ENCODE measurements around the gene PPIA.
"Not testable (repeated sequence)": the region's sequence is repeated elsewhere in the genome, so short reads cannot be mapped to it uniquely, and the experiment has no call there.

PPIA gene

GRCh38 chr7:44772867-44773266, 23.6 kb upstream of the PPIA start:
- TF ChIP-seq PATZ1 (CRISPR knock-in tag; IDR thresholded peaks at IDR 0.05; ENCODE audit: borderline replicate concordance) (no peak), TCF4 (CRISPR knock-in tag; IDR thresholded peaks at IDR 0.05; ENCODE audit: borderline replicate concordance) (no peak), CSDC2 (CRISPR knock-in tag; IDR thresholded peaks at IDR 0.05) (no peak), RARB (CRISPR knock-in tag; IDR thresholded peaks at IDR 0.05) (no peak), POU6F1 (CRISPR knock-in tag; IDR thresholded peaks at IDR 0.05; ENCODE audit: borderline replicate concordance, low read depth) (no peak), SNAI2 (CRISPR knock-in tag; IDR thresholded peaks at IDR 0.05) (no peak), ZNF70 (CRISPR knock-in tag; IDR thresholded peaks at IDR 0.05) (no peak), ZNF565 (CRISPR knock-in tag; conservative IDR thresholded peaks at IDR 0.05; ENCODE audit: low read depth) (no peak), GLIS3 (CRISPR knock-in tag; IDR thresholded peaks at IDR 0.05) (no peak), ZC3H10 (CRISPR knock-in tag; IDR thresholded peaks at IDR 0.05) (no peak), ZFP3 (CRISPR knock-in tag; IDR thresholded peaks at IDR 0.05) (no peak), PPARA (CRISPR knock-in tag; IDR thresholded peaks at IDR 0.05; ENCODE audit: borderline replicate concordance) (no peak), ARNTL (CRISPR knock-in tag; IDR thresholded peaks at IDR 0.05; ENCODE audit: borderline replicate concordance, low read depth) (no peak), ESRRG (CRISPR knock-in tag; IDR thresholded peaks at IDR 0.05) (no peak), CSRNP3 (CRISPR knock-in tag; IDR thresholded peaks at IDR 0.05) (no peak), ZFP30 (CRISPR knock-in tag; IDR thresholded peaks at IDR 0.05) (no peak), CREB5 (CRISPR knock-in tag; IDR thresholded peaks at IDR 0.05; ENCODE audit: low read depth) (no peak)
- TF ChIP-seq, protein P1, sequence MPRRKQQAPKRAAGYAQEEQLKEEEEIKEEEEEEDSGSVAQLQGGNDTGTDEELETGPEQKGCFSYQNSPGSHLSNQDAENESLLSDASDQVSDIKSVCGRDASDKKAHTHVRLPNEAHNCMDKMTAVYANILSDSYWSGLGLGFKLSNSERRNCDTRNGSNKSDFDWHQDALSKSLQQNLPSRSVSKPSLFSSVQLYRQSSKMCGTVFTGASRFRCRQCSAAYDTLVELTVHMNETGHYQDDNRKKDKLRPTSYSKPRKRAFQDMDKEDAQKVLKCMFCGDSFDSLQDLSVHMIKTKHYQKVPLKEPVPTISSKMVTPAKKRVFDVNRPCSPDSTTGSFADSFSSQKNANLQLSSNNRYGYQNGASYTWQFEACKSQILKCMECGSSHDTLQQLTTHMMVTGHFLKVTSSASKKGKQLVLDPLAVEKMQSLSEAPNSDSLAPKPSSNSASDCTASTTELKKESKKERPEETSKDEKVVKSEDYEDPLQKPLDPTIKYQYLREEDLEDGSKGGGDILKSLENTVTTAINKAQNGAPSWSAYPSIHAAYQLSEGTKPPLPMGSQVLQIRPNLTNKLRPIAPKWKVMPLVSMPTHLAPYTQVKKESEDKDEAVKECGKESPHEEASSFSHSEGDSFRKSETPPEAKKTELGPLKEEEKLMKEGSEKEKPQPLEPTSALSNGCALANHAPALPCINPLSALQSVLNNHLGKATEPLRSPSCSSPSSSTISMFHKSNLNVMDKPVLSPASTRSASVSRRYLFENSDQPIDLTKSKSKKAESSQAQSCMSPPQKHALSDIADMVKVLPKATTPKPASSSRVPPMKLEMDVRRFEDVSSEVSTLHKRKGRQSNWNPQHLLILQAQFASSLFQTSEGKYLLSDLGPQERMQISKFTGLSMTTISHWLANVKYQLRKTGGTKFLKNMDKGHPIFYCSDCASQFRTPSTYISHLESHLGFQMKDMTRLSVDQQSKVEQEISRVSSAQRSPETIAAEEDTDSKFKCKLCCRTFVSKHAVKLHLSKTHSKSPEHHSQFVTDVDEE (CRISPR knock-in tag; IDR thresholded peaks at IDR 0.05) = no peak
- ATAC-seq = no peak

DNA sequence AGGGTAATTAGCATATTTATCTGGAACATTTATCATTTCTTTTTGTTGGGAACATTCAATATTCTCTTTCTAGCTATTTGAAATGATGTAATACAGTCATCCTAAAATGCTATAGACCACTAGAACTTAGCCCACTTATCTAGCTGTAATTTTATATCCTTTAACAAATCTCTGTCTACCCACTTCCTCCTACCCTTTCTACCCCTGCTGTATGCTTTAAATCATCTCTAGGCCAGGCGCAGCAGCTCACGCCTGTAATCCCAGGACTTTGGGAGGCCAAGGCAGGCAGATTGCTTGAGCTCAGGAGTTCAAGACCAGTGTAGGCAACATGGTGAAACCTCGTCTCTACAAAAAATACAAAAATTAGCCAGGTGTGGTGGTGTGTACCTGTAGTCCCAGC, 22.0 kb upstream of the PPIA start:
- ATAC-seq = not testable (repeated sequence)

DNA sequence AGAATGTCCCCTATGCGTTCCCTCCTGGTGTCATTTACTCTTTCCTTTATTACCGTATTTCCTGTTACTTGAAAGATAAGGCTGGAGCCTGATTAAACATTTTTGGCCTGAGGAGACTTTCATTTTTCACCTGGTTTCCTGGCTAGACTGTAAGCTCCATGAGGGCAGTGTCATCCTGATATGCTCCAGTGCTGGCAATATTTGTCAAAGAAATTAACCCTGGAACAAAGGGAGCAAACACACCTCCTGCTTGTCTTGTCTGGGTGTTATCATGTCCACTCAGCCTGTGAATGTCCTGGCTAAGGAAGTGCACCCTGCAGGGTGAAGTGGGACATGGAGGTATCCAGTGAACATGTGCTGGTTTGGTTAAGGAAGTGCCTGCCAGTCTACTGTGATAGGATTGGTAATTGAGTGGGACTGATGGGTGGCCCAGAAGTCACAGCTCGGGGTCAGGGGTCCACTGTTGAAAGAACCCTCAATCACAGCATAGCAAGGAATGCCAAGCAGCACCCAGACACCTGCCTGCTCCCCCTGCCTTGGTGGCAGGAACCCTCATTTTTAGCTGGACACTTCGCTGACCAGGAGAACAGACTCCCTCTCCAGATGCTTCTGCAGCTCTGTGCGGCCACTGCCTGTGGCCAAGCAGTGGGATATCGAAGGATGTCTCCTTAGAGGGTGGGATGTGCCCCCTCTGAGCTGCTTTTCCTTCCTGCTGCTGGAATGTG, 20.9 kb upstream of the PPIA start:
- ATAC-seq = no peak
- TF ChIP-seq ARNTL (CRISPR knock-in tag; IDR thresholded peaks at IDR 0.05; ENCODE audit: borderline replicate concordance, low read depth) = no peak
- TF ChIP-seq ISL1 (CRISPR knock-in tag; IDR thresholded peaks at IDR 0.05) = no peak
- no peak for TF ChIP-seq ZC3H10 (CRISPR knock-in tag; IDR thresholded peaks at IDR 0.05)
- no peak for TF ChIP-seq OSR1 (CRISPR knock-in tag; IDR thresholded peaks at IDR 0.05)
- TF ChIP-seq POU6F1 (CRISPR knock-in tag; IDR thresholded peaks at IDR 0.05; ENCODE audit: borderline replicate concordance, low read depth) = no peak
- no peak for TF ChIP-seq CSDC2 (CRISPR knock-in tag; IDR thresholded peaks at IDR 0.05)
- TF ChIP-seq PPARA (CRISPR knock-in tag; IDR thresholded peaks at IDR 0.05; ENCODE audit: borderline replicate concordance) = no peak
- TF ChIP-seq PATZ1 (CRISPR knock-in tag; IDR thresholded peaks at IDR 0.05; ENCODE audit: borderline replicate concordance) = no peak
- no peak for TF ChIP-seq GLIS3 (CRISPR knock-in tag; IDR thresholded peaks at IDR 0.05)
- no peak for TF ChIP-seq TCF4 (CRISPR knock-in tag; IDR thresholded peaks at IDR 0.05; ENCODE audit: borderline replicate concordance)
- TF ChIP-seq ZNF70 (CRISPR knock-in tag; IDR thresholded peaks at IDR 0.05) = no peak
- no peak for TF ChIP-seq CSRNP3 (CRISPR knock-in tag; IDR thresholded peaks at IDR 0.05)
- TF ChIP-seq ZNF8 (CRISPR knock-in tag; IDR thresholded peaks at IDR 0.05) = no peak
